Subcutaneous abdominal adipose tissue (tissue), 5 donors: ENCODE results near the gene RERG.

ENCODE experiments used
- H3K27ac ChIP-seq: one replicate; pipeline ENCODE4 v1.7.0; 2013; ENCODE audit warnings: low read depth, mild to moderate bottlenecking, inconsistent platforms, low read length, moderate library complexity
- H3K27me3 ChIP-seq, 5 donors: one replicate each; pipeline ENCODE4 v1.7.0; 2013; ENCODE audit warnings: low read length in 5 of 5, inconsistent platforms in 1 of 5; ENCODE audit not compliant: control insufficient read depth in 5 of 5, insufficient read depth in 4 of 5
- H3K36me3 ChIP-seq, 5 donors: one replicate each; pipeline ENCODE4 v1.7.0; 2013; ENCODE audit warnings: low read length in 5 of 5; ENCODE audit not compliant: control insufficient read depth in 5 of 5, insufficient read depth in 5 of 5
- H3K4me1 ChIP-seq, 5 donors: one replicate each; pipeline ENCODE4 v1.7.0; 2013; ENCODE audit warnings: low read length in 5 of 5, mild to moderate bottlenecking in 3 of 5, moderate library complexity in 1 of 5; ENCODE audit not compliant: control insufficient read depth in 5 of 5, insufficient read depth in 5 of 5
- H3K4me3 ChIP-seq, 5 donors: one replicate each; pipeline ENCODE4 v1.7.0; 2013; ENCODE audit warnings: low read length in 5 of 5, low read depth in 1 of 5
- H3K9ac ChIP-seq, 5 donors: one replicate each; pipeline ENCODE4 v1.7.0; 2013; ENCODE audit warnings: low read length in 5 of 5, mild to moderate bottlenecking in 4 of 5, moderate library complexity in 3 of 5
- H3K9me3 ChIP-seq, 5 donors: one replicate each; pipeline ENCODE4 v1.7.0; 2013; ENCODE audit warnings: low read length in 5 of 5; ENCODE audit not compliant: control insufficient read depth in 5 of 5
- donor health status: healthy.
- donor health status: healthy.
- donor health status: healthy.
- donor health status: healthy.
- donor health status: healthy.

RERG gene

DNA sequence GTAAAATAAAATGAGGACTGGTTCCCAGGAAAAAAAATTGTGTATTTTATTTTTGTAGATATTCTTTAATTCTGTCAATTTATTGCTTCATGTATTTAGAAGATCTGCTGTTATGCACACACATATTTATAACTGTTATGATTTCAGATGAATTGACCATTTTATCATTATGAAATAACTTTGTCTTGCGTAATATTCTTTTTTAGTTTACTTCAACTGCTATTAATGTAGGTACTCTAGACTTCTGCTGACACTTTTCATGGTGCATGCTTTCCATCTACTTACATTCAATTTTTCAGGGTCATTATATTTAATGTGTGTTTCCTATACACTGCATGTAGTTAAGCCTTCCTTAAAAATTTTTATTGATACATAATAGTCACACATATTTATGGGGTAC, 162.1 kb downstream of the RERG start:
- no peaks in the 10 kb centered on the region for H3K27me3 ChIP-seq
- no peak overlapping the region for H3K27ac ChIP-seq
- no peaks in the 10 kb centered on the region for H3K36me3 ChIP-seq
- H3K4me1 ChIP-seq, result no peaks in the 10 kb centered on the region
- H3K4me3 ChIP-seq, result no peak overlapping the region
- no peak overlapping the region for H3K9ac ChIP-seq
- H3K9me3 ChIP-seq, result peaks cover 0 to under 1% (median 0%) of the 10 kb centered on the region in 5 donors
